ENCODE measurements around the gene TULP4.
"Not testable (repeated sequence)": the region's sequence is repeated elsewhere in the genome, so short reads cannot be mapped to it uniquely, and the experiment has no call there.

The TULP4 gene

DNA sequence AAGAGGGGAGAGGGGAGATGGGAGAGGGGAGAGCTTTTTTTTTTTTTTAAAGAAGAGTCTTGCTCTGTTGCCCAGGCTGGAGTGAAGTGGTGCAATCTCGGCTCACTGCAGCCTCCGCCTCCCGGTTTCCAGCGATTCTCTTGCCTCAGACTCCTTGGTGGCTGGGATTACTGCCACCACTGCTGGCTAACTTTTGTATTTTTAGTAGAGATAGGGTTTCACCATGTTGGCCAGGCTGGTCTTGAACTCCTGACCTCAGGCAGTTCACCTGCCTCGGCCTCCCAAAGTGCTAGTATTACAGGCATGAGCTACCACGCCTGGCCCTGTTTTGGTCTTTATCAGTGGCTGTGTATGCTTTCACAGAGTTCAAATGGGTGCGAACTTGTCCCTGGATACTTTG lies 38.5 kb downstream of the TULP4 start:
- H3K4me2 ChIP-seq (ENCODE audit: low read length); H3K4me3 ChIP-seq (ENCODE audit: low read length); H3K36me3 ChIP-seq (ENCODE audit: insufficient read depth, low read length); H3K9ac ChIP-seq (ENCODE audit: low read depth, low read length); H3K9me3 ChIP-seq (replicated peaks; ENCODE audit: low read length); H3K27me3 ChIP-seq (ENCODE audit: control insufficient read depth, insufficient read depth, low read length): not testable (repeated sequence)
- peaks cover 11% of the 10 kb centered on the region for H3K4me1 ChIP-seq (ENCODE audit: control insufficient read depth, insufficient read depth, low read length)

DNA sequence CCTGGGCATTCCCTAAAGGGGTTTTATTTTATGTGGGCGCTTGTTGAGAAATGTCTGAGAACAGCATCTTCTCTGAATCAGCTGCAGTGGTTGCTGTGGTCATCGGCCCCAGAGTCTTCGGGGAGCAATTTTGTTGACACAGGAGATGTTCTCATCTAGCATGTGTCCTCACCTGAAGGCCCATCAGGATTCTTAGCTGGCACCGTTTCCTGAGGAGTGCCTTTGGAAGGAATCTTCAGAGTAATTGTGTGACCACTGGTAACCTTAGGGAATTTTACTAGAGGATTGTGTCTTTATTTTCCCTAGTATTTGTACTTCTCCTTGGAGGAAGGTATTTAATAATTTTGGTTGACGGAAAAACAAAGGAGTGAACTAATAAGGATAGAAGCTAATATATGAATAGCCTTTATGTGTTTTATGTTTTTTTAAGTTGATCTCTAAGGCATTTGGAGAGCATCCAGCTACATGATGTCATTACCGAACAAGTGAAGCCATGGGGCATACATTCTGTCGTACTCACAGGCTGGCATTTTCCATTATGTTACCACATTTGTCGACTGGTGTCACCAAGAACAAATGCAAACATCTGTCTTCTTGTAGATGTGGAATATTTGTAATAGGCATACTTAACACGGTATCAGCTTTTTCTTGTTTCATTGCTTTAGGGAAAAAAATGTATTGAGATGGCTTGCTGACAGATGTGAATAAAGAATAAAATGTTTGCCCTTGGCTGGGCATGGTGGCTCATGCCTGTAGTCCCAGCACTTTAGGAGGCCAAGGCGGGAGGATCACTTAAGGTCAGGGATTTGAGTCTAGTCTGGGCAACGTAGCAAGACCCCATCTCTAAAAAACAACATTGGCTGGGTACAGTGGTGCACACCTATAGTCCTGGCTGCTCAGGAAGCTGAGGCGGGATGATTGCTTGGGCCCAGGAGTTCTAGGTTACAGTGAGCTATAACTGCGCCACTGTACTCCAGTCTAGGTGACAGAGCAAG lies 41.9 kb downstream of the TULP4 start:
- H3K36me3 ChIP-seq (ENCODE audit: insufficient read depth, low read length): no peaks in the 10 kb centered on the region
- peaks cover 11% of the 10 kb centered on the region for H3K4me1 ChIP-seq (ENCODE audit: control insufficient read depth, insufficient read depth, low read length)
- no peaks in the 10 kb centered on the region for H3K27me3 ChIP-seq (ENCODE audit: control insufficient read depth, insufficient read depth, low read length)
- no peak overlapping the region for H3K4me2 ChIP-seq (ENCODE audit: low read length)
- no peak overlapping the region for H3K4me3 ChIP-seq (ENCODE audit: low read length)
- H3K9me3 ChIP-seq (replicated peaks; ENCODE audit: low read length): no peaks in the 10 kb centered on the region
- no peak overlapping the region for H3K9ac ChIP-seq (ENCODE audit: low read depth, low read length)

DNA sequence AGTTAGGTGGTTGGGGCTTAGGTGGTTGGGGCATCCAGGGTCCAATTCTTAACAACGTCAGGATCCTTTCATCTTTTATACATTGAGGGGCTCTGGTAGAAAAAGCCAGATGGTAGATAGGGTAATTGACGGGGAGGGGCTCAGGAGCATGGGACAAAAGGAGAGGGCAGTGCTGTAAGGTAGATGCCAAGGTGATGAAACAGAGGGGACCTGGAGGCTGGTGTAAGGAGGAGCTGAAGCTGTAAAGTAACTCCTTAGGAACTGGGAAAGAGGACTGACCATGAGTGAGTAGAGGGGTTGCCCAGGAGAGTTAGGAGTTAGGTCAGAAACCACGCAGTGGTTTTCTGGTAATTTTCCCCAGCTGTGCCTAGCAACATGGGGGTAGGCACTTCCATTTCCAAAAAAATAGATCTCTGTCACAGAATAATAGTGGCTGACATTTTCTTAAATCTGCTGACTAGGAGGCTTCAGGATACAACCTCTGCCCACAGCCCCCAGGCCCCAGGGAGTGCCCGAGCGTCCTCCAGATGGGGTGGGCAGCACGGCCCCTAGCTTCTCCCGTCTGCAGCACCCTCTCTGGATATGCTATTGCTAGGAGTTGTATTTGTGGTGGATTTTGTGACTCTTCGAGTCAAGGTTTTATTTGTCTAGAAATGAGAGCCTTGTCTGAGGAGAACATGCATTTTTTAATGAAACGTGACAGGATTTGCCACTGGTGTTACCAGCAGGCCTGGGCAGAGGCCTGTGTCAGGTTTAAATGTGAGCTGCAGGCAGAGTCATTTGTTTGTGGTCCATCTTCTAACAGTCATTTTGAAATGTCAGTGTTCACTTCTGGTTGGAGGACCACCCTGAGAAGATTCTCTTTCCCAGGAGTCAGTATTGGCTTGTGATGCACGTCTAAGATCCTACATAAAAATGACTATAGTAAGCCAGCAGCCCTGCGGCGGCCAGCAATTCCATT lies 44.6 kb downstream of the TULP4 start:
- Histone ChIP-seq H3K4me1 (ENCODE audit: control insufficient read depth, insufficient read depth, low read length) (peaks cover 14% of the 10 kb centered on the region), H3K36me3 (ENCODE audit: insufficient read depth, low read length) (no peaks in the 10 kb centered on the region)

GRCh38 chr6:158357570-158358216 lies 45.4 kb downstream of the TULP4 start:
- Histone ChIP-seq H3K4me1 (ENCODE audit: control insufficient read depth, insufficient read depth, low read length) (peaks cover 14% of the 10 kb centered on the region), H3K9ac (ENCODE audit: low read depth, low read length) (no peak overlapping the region), H3K36me3 (ENCODE audit: insufficient read depth, low read length) (no peaks in the 10 kb centered on the region), H3K27me3 (ENCODE audit: control insufficient read depth, insufficient read depth, low read length) (no peaks in the 10 kb centered on the region), H3K4me3 (ENCODE audit: low read length) (no peak overlapping the region), H3K9me3 (replicated peaks; ENCODE audit: low read length) (no peaks in the 10 kb centered on the region), H3K4me2 (ENCODE audit: low read length) (no peak overlapping the region)

More for the DNA sequence above, 44.6 kb downstream of the TULP4 start:
- Histone ChIP-seq H3K9ac (ENCODE audit: low read depth, low read length) (no peak overlapping the region), H3K4me3 (ENCODE audit: low read length) (no peak overlapping the region), H3K27me3 (ENCODE audit: control insufficient read depth, insufficient read depth, low read length) (no peaks in the 10 kb centered on the region), H3K9me3 (replicated peaks; ENCODE audit: low read length) (no peaks in the 10 kb centered on the region), H3K4me2 (ENCODE audit: low read length) (no peak overlapping the region)

DNA sequence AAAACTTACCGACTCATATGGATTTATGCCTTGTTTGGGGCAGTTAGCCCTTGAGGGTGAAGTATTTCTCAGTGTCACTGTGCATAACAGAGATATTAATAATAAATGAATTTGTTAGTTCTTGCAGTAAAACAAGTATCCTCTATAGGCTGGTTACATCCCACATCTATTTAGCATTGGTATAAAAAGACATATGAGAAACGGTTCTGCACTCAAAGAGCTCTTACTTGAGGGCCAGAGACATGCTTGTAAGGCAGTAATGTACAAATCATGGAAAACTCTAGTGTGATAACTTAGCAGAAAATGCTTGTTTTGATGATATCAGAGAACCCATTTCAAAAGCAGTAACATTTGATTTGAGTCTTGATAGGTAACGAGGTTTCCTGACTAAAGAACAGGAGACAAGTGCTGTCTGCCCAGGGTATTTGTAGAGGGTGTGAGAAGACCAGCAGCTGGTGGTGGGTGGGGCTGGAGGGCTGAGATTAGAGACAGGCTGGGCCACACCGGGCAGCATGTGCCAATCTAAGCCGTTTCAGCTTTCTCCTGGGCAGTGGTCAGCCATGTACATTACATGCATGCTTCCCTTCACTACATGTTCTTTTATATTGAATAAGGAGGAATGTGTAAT lies 46.3 kb downstream of the TULP4 start:
- Histone ChIP-seq H3K9ac (ENCODE audit: low read depth, low read length) (no peak overlapping the region), H3K4me2 (ENCODE audit: low read length) (no peak overlapping the region), H3K9me3 (replicated peaks; ENCODE audit: low read length) (no peaks in the 10 kb centered on the region), H3K27me3 (ENCODE audit: control insufficient read depth, insufficient read depth, low read length) (no peaks in the 10 kb centered on the region), H3K36me3 (ENCODE audit: insufficient read depth, low read length) (no peaks in the 10 kb centered on the region), H3K4me3 (ENCODE audit: low read length) (no peak overlapping the region), H3K4me1 (ENCODE audit: control insufficient read depth, insufficient read depth, low read length) (peaks cover 14% of the 10 kb centered on the region)

DNA sequence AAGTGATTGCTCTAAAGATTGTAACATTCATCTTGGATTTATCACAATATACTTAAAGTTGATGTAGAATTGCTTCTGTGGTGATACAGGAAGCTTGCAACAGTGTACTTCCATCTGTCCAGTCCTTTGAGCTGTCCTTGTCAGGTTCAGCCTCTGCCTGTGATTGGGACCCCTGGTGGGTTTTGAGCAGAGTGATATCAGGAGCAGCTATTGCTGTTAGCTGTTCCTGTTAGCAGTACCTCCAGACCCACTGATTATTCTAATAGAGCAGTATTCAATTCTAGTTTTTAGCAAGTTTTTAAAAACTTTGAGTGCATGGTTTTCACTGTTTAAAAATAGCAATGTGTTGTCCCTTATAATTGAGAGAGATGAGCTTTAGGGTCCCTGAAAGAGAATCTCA lies 48.8 kb downstream of the TULP4 start:
- no peak overlapping the region for H3K4me2 ChIP-seq (ENCODE audit: low read length)
- no peaks in the 10 kb centered on the region for H3K27me3 ChIP-seq (ENCODE audit: control insufficient read depth, insufficient read depth, low read length)
- H3K9ac ChIP-seq (ENCODE audit: low read depth, low read length): no peak overlapping the region
- H3K9me3 ChIP-seq (replicated peaks; ENCODE audit: low read length): no peaks in the 10 kb centered on the region
- H3K4me1 ChIP-seq (ENCODE audit: control insufficient read depth, insufficient read depth, low read length): peaks cover 4% of the 10 kb centered on the region
- no peak overlapping the region for H3K4me3 ChIP-seq (ENCODE audit: low read length)
- H3K36me3 ChIP-seq (ENCODE audit: insufficient read depth, low read length): no peaks in the 10 kb centered on the region

DNA sequence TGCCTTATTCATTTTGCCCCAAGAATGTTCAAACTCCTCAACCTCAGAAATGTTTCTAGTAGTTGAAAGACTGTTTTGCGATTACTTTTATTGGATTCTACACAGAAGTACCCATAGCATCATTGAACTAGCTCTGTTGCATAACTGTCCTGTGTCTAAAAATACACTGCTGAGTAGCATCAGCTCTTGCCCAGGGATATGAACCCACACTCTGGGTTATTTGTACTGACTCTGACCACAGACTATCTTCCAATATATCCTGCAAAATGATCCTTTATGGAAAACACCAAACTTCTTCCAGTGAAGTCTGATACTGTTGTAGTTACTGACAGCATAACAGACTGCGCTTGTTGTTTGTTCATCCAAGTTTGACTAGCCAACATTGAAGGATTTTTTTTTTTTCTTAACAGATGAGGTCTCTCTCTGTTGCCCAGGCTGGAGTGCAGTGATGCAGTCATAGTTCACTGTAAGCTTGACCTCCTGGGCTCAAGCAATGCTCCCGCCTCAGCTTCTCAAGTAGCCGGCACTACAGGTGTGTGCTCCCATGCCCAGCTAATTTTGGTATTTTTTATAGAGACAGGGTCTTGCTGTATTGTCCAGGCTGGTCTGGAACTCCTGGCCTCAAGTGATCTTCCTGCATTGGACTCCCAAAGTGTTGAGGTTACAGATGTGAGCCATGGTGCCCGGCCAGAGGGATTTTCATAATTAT lies 49.9 kb downstream of the TULP4 start:
- no peaks in the 10 kb centered on the region for H3K36me3 ChIP-seq (ENCODE audit: insufficient read depth, low read length)
- H3K4me2 ChIP-seq (ENCODE audit: low read length): no peak overlapping the region
- no peaks in the 10 kb centered on the region for H3K27me3 ChIP-seq (ENCODE audit: control insufficient read depth, insufficient read depth, low read length)
- no peaks in the 10 kb centered on the region for H3K9me3 ChIP-seq (replicated peaks; ENCODE audit: low read length)
- H3K4me1 ChIP-seq (ENCODE audit: control insufficient read depth, insufficient read depth, low read length): peaks cover 4% of the 10 kb centered on the region
- no peak overlapping the region for H3K4me3 ChIP-seq (ENCODE audit: low read length)
- no peak overlapping the region for H3K9ac ChIP-seq (ENCODE audit: low read depth, low read length)

- H3K9ac ChIP-seq (ENCODE audit: low read depth, low read length): no peak overlapping the region
- H3K4me1 ChIP-seq (ENCODE audit: control insufficient read depth, insufficient read depth, low read length): peaks cover 4% of the 10 kb centered on the region
- no peak overlapping the region for H3K4me2 ChIP-seq (ENCODE audit: low read length)
- H3K27me3 ChIP-seq (ENCODE audit: control insufficient read depth, insufficient read depth, low read length): no peaks in the 10 kb centered on the region
- no peak overlapping the region for H3K4me3 ChIP-seq (ENCODE audit: low read length)
- no peaks in the 10 kb centered on the region for H3K9me3 ChIP-seq (replicated peaks; ENCODE audit: low read length)
- H3K36me3 ChIP-seq (ENCODE audit: insufficient read depth, low read length): no peaks in the 10 kb centered on the region
Observed at GRCh38 chr6:158366363-158366762, 54.1 kb downstream of the TULP4 start.

DNA sequence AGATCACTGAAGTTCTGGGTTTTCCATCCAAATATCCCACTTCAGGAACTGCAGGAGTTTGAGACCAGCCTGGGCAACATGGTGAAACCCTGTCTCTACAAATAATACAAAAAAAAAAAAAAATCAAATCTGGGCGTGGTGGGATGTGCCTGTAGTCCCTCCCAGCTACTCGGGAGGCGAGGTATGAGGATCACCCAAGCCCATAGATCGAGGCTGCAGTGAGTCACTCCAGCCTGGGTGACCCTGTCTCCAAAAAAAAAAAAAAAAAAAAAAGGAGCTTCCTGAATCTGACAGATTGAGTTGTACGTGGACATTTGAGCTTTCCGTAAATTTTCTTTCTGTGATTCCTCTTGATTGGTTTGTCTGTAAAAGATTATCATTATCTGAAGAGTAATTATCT lies 55.6 kb downstream of the TULP4 start:
- Histone ChIP-seq H3K4me1 (ENCODE audit: control insufficient read depth, insufficient read depth, low read length) (peaks cover 5% of the 10 kb centered on the region), H3K9ac (ENCODE audit: low read depth, low read length) (no peak overlapping the region), H3K9me3 (replicated peaks; ENCODE audit: low read length) (no peaks in the 10 kb centered on the region), H3K4me3 (ENCODE audit: low read length) (no peak overlapping the region), H3K27me3 (ENCODE audit: control insufficient read depth, insufficient read depth, low read length) (no peaks in the 10 kb centered on the region), H3K36me3 (ENCODE audit: insufficient read depth, low read length) (no peaks in the 10 kb centered on the region), H3K4me2 (ENCODE audit: low read length) (no peak overlapping the region)

GRCh38 chr6:158369241-158369640 lies 57.0 kb downstream of the TULP4 start:
- H3K27me3 ChIP-seq (ENCODE audit: control insufficient read depth, insufficient read depth, low read length): no peaks in the 10 kb centered on the region
- H3K4me3 ChIP-seq (ENCODE audit: low read length): no peak overlapping the region
- H3K4me2 ChIP-seq (ENCODE audit: low read length): no peak overlapping the region
- H3K4me1 ChIP-seq (ENCODE audit: control insufficient read depth, insufficient read depth, low read length): peaks cover 6% of the 10 kb centered on the region
- no peak overlapping the region for H3K9ac ChIP-seq (ENCODE audit: low read depth, low read length)
- no peaks in the 10 kb centered on the region for H3K9me3 ChIP-seq (replicated peaks; ENCODE audit: low read length)
- H3K36me3 ChIP-seq (ENCODE audit: insufficient read depth, low read length): no peaks in the 10 kb centered on the region

All from skeletal muscle satellite cell (primary cell).